Liver (tissue), 9 donors: ENCODE results near the gene RDM1. TPM values are rescaled to one million over a fixed set of nuclear protein-coding genes. Genes with fewer than 3 reads are reported as not detected.

ENCODE experiments used
- DNase-seq: peaks from one replicate; pipeline ENCODE4 v3.0.0-alpha.2; 2017; ENCODE audit warnings: low spot score
- H3K27ac ChIP-seq, 2 donors: one replicate each; pipeline ENCODE4 v1.7.0; 2013; ENCODE audit warnings: inconsistent platforms in 2 of 2, low read length in 2 of 2, control low read depth in 1 of 2, low read depth in 1 of 2, mild to moderate bottlenecking in 1 of 2
- H3K27me3 ChIP-seq, 4 donors: one replicate each; pipeline versions ENCODE4 v1.6.1 to v1.7.0; 2013; ENCODE audit warnings: low read length in 3 of 4, inconsistent platforms in 1 of 4, mild to moderate bottlenecking in 1 of 4, moderate library complexity in 1 of 4; ENCODE audit not compliant: control insufficient read depth in 4 of 4, insufficient read depth in 4 of 4
- H3K36me3 ChIP-seq, 4 donors: one replicate each; pipeline versions ENCODE4 v1.6.1 to v1.7.0; 2013; ENCODE audit warnings: low read length in 3 of 4, mild to moderate bottlenecking in 3 of 4, low read depth in 1 of 4, moderate library complexity in 1 of 4; ENCODE audit not compliant: control insufficient read depth in 4 of 4, insufficient read depth in 3 of 4
- H3K4me1 ChIP-seq, 4 donors: one replicate each; pipeline versions ENCODE4 v1.6.1 to v1.7.0; 2013; ENCODE audit warnings: low read length in 3 of 4, mild to moderate bottlenecking in 3 of 4, moderate library complexity in 1 of 4; ENCODE audit not compliant: control insufficient read depth in 4 of 4, insufficient read depth in 4 of 4
- H3K4me3 ChIP-seq, 3 donors: one replicate each; pipeline versions ENCODE4 v1.6.1 to v1.7.0; 2013; ENCODE audit warnings: low read length in 3 of 3, control low read depth in 1 of 3, low read depth in 1 of 3, mild to moderate bottlenecking in 1 of 3
- H3K9ac ChIP-seq, 2 donors: one replicate each; pipeline ENCODE4 v1.7.0; 2013; ENCODE audit warnings: low read length in 2 of 2, mild to moderate bottlenecking in 2 of 2, moderate library complexity in 2 of 2, control low read depth in 1 of 2, low read depth in 1 of 2
- H3K9me3 ChIP-seq, 4 donors: one replicate each; pipeline versions ENCODE4 v1.6.1 to v1.7.0; 2013; ENCODE audit warnings: low read length in 3 of 4; ENCODE audit not compliant: control insufficient read depth in 4 of 4
- EGR1 ChIP-seq, 2 donors: IDR thresholded peaks; 2 replicates each; pipeline ENCODE4 v1.6.1; 2016 to 2018; ENCODE audit warnings: antibody characterized with exemption in 2 of 2, low read depth in 2 of 2
- FOXA1 ChIP-seq: IDR thresholded peaks from 2 replicates; pipeline ENCODE4 v1.6.1; 2016; ENCODE audit warnings: antibody characterized with exemption
- FOXA2 ChIP-seq: IDR thresholded peaks from 2 replicates; pipeline ENCODE4 v1.6.1; 2016; ENCODE audit warnings: antibody characterized with exemption
- HNF4A ChIP-seq, 2 donors: conservative IDR thresholded peaks; 2 replicates each; pipeline ENCODE4 v1.6.1; 2016; ENCODE audit warnings: antibody characterized with exemption in 2 of 2, mild to moderate bottlenecking in 2 of 2
- JUND ChIP-seq, 2 donors: IDR thresholded peaks; 2 replicates each; pipeline ENCODE4 v1.6.1; 2016; ENCODE audit warnings: antibody characterized with exemption in 2 of 2
- NR2F2 ChIP-seq: IDR thresholded peaks from 2 replicates; pipeline ENCODE4 v1.6.1; 2016; ENCODE audit warnings: antibody characterized with exemption
- RAD21 ChIP-seq, 2 donors: IDR thresholded peaks; 2 replicates each; pipeline ENCODE4 v1.6.1; 2016; ENCODE audit warnings: antibody characterized with exemption in 2 of 2, mild to moderate bottlenecking in 2 of 2
- SP1 ChIP-seq: IDR thresholded peaks from 2 replicates; pipeline ENCODE4 v1.6.1; 2018; ENCODE audit warnings: antibody characterized with exemption, mild to moderate bottlenecking
- TAF1 ChIP-seq: conservative IDR thresholded peaks from 2 replicates; pipeline ENCODE4 v1.6.1; 2016; ENCODE audit warnings: antibody characterized with exemption, mild to moderate bottlenecking
- YY1 ChIP-seq: IDR thresholded peaks from 2 replicates; pipeline ENCODE4 v1.6.1; 2016; ENCODE audit warnings: antibody characterized with exemption, mild to moderate bottlenecking
- WGBS: extraction: QIAGEN DNeasy Blood & Tissue Kit; methylation state at CpG from one replicate; pipeline ENCODE4 v1.1.7; 2013; 5-methylcytosine and 5-hydroxymethylcytosine counted together
- polyA plus RNA-seq, 2 donors: library from polyadenylated mRNA; stranded (reverse) in 1 of 2; unstranded in 1 of 2; fragments of 200-250 nt in 1 of 2; fragments of >200 nt in 1 of 2; fragmentation: Nextera tagmentation in 1 of 2; extraction: Ambion mirVana in 1 of 2; gene quantifications; one replicate each; pipeline versions ENCODE4 v1.2.1 to v1.2.3, GENCODE V29; 2013 to 2015
- total RNA-seq, 2 donors: library from RNA; depleted of rRNA; stranded (reverse); fragments of >200 nt; gene quantifications; one replicate each; pipeline ENCODE4 v1.2.3, GENCODE V29; 2014
- TF ChIP-seq, protein P1 (sequence below): fragments of 150-350 bp; IDR thresholded peaks from 2 replicates; pipeline ENCODE4 v1.5.1; 2017; ENCODE audit warnings: improper control_type of control experiment, low read depth, low read length; ENCODE audit not compliant: missing input control
- TF ChIP-seq, protein P2 (sequence below): IDR thresholded peaks from 2 replicates; pipeline ENCODE4 v1.6.1; 2016; ENCODE audit warnings: antibody characterized with exemption
- TF ChIP-seq, protein P3 (sequence below): IDR thresholded peaks from 2 replicates; pipeline ENCODE4 v1.6.1; 2016; ENCODE audit warnings: antibody characterized with exemption, mild to moderate bottlenecking
- TF ChIP-seq, protein P4 (sequence below): IDR thresholded peaks from 2 replicates; pipeline ENCODE4 v1.6.1; 2016; ENCODE audit warnings: antibody characterized with exemption
- TF ChIP-seq, protein P5 (sequence below): IDR thresholded peaks from 2 replicates; pipeline ENCODE4 v1.6.1; 2016; ENCODE audit warnings: antibody characterized with exemption
- donor health status: healthy.
- donor health status: healthy.
- donor health status: healthy.
- donor health status: healthy.
- donor health status: healthy.

Gene RDM1
- total and polyA plus RNA-seq, 4 donors = 0.29 to 1.9 (median 0.42) TPM; not detected in 1

DNA sequence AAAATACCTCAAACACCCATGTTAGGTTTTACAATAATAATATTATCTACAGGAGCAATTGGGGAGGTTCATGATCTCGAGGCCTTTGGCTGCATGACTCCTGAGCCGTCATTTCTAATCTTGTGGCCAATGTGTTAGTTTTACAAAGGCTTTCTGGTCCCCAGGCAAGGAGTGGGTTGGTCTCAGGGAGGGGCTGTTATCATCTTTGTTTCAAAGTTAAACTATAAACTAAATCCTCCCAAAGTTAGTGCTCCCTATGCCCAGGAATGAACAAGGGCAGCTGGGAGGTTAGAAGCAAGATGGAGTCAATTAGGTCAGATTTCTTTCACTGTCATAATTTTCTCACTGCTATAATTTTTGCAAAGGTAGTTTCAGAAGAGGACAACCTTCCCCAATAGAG lies 41.3 kb downstream of the RDM1 start:
- H3K36me3 ChIP-seq = no peaks in the 10 kb centered on the region
- 89% methylated on average over 2 of the region's 2 CpGs for WGBS
- H3K27me3 ChIP-seq = no peaks in the 10 kb centered on the region
- no peaks in the 10 kb centered on the region for H3K9me3 ChIP-seq
- H3K4me3 ChIP-seq = no peak overlapping the region
- no peak overlapping the region for H3K27ac ChIP-seq
- TF ChIP-seq JUND (IDR thresholded peaks at IDR 0.05) = no peak
- TF ChIP-seq RAD21 (IDR thresholded peaks at IDR 0.05) = no peak
- TF ChIP-seq, protein P1, sequence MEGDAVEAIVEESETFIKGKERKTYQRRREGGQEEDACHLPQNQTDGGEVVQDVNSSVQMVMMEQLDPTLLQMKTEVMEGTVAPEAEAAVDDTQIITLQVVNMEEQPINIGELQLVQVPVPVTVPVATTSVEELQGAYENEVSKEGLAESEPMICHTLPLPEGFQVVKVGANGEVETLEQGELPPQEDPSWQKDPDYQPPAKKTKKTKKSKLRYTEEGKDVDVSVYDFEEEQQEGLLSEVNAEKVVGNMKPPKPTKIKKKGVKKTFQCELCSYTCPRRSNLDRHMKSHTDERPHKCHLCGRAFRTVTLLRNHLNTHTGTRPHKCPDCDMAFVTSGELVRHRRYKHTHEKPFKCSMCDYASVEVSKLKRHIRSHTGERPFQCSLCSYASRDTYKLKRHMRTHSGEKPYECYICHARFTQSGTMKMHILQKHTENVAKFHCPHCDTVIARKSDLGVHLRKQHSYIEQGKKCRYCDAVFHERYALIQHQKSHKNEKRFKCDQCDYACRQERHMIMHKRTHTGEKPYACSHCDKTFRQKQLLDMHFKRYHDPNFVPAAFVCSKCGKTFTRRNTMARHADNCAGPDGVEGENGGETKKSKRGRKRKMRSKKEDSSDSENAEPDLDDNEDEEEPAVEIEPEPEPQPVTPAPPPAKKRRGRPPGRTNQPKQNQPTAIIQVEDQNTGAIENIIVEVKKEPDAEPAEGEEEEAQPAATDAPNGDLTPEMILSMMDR = no peak
- TF ChIP-seq, protein P2, sequence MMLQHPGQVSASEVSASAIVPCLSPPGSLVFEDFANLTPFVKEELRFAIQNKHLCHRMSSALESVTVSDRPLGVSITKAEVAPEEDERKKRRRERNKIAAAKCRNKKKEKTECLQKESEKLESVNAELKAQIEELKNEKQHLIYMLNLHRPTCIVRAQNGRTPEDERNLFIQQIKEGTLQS = no peak
- no peak for TF ChIP-seq HNF4A (conservative IDR thresholded peaks at IDR 0.05)
- TF ChIP-seq FOXA1 = no peak
- TF ChIP-seq TAF1 = no peak
- TF ChIP-seq, protein P3, sequence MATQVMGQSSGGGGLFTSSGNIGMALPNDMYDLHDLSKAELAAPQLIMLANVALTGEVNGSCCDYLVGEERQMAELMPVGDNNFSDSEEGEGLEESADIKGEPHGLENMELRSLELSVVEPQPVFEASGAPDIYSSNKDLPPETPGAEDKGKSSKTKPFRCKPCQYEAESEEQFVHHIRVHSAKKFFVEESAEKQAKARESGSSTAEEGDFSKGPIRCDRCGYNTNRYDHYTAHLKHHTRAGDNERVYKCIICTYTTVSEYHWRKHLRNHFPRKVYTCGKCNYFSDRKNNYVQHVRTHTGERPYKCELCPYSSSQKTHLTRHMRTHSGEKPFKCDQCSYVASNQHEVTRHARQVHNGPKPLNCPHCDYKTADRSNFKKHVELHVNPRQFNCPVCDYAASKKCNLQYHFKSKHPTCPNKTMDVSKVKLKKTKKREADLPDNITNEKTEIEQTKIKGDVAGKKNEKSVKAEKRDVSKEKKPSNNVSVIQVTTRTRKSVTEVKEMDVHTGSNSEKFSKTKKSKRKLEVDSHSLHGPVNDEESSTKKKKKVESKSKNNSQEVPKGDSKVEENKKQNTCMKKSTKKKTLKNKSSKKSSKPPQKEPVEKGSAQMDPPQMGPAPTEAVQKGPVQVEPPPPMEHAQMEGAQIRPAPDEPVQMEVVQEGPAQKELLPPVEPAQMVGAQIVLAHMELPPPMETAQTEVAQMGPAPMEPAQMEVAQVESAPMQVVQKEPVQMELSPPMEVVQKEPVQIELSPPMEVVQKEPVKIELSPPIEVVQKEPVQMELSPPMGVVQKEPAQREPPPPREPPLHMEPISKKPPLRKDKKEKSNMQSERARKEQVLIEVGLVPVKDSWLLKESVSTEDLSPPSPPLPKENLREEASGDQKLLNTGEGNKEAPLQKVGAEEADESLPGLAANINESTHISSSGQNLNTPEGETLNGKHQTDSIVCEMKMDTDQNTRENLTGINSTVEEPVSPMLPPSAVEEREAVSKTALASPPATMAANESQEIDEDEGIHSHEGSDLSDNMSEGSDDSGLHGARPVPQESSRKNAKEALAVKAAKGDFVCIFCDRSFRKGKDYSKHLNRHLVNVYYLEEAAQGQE = no peak
- no peak for TF ChIP-seq YY1
- TF ChIP-seq, protein P4, sequence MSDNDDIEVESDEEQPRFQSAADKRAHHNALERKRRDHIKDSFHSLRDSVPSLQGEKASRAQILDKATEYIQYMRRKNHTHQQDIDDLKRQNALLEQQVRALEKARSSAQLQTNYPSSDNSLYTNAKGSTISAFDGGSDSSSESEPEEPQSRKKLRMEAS = no peak
- TF ChIP-seq SP1 = no peak
- TF ChIP-seq EGR1 (IDR thresholded peaks at IDR 0.05; ENCODE audit: low read depth in 2 of 2) = no peak
- TF ChIP-seq, protein P5, sequence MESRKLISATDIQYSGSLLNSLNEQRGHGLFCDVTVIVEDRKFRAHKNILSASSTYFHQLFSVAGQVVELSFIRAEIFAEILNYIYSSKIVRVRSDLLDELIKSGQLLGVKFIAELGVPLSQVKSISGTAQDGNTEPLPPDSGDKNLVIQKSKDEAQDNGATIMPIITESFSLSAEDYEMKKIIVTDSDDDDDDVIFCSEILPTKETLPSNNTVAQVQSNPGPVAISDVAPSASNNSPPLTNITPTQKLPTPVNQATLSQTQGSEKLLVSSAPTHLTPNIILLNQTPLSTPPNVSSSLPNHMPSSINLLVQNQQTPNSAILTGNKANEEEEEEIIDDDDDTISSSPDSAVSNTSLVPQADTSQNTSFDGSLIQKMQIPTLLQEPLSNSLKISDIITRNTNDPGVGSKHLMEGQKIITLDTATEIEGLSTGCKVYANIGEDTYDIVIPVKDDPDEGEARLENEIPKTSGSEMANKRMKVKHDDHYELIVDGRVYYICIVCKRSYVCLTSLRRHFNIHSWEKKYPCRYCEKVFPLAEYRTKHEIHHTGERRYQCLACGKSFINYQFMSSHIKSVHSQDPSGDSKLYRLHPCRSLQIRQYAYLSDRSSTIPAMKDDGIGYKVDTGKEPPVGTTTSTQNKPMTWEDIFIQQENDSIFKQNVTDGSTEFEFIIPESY = no peak
- TF ChIP-seq FOXA2 = no peak
- no peak for TF ChIP-seq NR2F2
- no peak overlapping the region for H3K9ac ChIP-seq
- peaks cover 0 to 6% (median 1%) of the 10 kb centered on the region in 4 donors for H3K4me1 ChIP-seq
- no peak for DNase-seq
